NCI-H2029 treated with DMSO at 0.1 percent for 48 hours (cell line): ENCODE results near the gene ZNF267.
A peak's percentile ranks its signal among the peaks of the same experiment; 100 is the strongest.
"Not testable (repeated sequence)": the region's sequence is repeated elsewhere in the genome, so short reads cannot be mapped to it uniquely, and the experiment has no call there.

Experiments used
- DNase-seq: peaks from one replicate; lab custom pipeline; 2025; lab: John Stamatoyannopoulos, UW

Gene ZNF267

DNA sequence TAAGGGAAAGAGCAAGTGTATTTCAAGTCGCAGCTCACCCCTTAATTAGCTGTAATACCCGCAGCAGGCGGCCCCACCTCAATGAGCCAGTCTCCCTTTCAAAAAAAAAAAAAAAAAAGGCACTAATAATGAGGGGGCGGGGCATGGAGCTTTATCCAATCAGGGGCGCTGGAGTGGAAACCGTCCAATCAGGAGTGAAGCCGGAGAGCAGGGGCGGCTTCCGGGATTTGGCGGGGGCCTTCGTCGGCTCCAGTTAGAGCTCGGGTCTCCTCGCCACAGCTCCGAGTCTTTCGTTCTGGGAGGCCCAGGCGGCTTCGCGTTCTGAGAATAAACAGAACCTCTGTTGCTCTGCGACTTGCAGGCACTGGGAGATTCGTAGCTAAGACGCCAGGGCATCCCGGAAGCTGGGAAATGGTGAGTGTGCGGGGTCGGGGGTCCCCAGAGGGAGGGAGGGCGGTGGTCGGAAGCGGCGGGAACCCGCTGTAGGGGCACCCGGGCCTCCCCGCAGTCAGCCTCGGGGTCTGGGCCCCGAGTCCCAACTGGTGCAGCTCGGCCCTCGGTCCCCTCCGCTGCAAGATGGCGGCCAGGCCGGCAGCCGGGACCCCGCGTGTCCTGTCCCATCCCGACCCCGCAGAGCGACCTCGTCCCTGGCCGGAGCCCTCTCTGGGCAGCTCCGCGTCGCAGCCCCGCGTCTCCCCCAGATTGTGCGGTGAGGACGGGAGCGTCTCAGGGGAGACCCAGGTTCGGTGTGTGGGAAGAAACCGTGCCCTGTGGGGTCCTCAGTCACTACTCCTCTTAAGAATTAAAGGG, at the start of gene ZNF267:
Gene ZNF267 (plus strand): TSS at position 252 of the 810 bp plus-strand sequence. CDS start 160 bp downstream, at position 412.
- DNase-seq = peak; percentile 82

DNA sequence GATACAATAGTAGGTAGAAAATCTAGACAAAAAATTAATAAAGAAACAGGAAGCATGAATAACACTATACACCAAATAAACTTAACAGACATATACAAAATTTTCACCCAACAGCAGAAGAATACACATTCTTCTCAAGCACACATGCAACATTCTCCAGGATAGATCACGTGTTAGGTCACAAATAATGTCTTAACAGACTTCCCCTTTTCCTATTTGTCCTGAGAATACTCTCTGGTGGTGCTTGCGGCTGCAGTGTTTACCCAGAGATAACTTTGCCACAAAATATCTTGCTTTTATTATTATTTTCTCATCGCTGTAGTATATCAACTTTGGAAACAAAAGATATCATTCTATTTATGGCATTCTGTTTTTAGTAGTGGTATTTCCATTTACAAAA, 40.6 kb upstream of the ZNF267 start:
- DNase-seq = no peak

DNA sequence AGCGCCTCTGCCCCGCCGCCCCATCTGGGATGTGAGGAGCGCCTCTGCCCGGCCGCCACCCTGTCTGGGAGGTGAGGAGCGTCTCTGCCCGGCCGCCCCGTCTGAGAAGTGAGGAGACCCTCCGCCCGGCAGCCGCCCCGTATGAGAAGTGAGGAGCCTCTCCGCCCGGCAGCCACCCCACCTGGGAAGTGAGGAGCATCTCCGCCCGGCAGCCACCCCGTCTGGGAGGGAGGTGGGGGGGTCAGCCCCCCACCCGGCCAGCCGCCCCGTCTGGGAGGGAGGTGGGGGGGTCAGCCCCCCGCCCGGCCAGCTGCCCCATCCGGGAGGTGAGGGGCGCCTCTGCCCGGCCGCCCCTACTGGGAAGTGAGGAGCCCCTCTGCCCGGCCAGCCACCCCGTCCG, 37.2 kb upstream of the ZNF267 start:
- not testable (repeated sequence) for DNase-seq

DNA sequence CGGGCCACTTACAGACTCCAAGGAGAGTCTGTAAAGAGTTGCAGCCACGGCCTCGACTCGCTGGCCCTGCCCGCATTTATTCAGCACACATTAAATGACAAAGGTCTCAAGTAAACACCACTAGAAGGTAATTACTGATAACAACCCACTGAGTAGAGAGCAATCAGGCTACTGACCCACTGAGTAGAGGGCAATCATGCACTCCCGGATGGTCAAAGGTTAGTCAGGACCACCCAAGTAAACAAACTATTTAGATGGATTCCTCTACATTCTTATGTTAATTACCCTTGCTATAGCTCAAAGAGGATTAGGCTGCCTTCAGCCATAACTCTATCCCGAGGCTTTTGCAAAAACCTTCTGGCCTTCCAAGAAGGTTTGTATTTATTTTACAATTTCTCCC, 30.7 kb upstream of the ZNF267 start:
- no peak for DNase-seq

DNA sequence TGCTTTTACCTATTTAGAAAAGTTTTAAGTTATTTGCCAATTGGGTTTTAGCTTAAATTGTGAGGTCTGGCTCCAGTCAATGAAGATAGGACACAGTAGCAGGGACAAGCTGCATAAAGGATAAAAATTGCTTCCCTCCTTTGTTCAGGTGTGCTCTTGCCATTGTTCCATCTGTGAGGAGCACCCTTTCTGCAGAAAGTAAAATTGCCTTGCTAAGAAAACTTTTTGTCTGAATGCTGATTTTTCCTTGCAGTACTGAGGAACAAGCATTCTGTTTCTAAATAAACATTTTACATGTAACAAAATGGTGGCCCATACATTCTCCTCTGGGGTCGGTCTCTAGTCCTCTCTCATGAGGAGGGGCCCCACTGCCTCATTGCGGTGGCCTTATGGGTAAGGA, 25.0 kb upstream of the ZNF267 start:
- DNase-seq = not testable (repeated sequence)

DNA sequence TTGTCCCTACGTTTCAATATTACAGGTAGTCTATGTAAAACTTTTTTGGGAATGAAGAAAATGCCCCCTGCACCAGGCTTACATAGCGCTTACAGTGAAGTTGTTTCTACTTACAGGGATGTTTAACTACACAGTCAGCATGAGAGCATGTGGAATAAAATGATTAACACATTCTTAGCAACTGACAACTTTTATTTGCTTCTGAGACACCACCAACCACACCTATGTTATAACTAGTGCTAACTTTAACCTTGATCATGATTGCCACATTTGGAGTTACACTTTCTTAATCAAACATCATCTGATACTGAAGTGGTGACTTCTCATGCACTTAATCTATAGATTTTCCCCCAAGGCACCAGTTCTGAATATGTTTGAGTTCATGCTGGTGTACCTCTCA, 20.3 kb upstream of the ZNF267 start:
- no peak for DNase-seq

DNA sequence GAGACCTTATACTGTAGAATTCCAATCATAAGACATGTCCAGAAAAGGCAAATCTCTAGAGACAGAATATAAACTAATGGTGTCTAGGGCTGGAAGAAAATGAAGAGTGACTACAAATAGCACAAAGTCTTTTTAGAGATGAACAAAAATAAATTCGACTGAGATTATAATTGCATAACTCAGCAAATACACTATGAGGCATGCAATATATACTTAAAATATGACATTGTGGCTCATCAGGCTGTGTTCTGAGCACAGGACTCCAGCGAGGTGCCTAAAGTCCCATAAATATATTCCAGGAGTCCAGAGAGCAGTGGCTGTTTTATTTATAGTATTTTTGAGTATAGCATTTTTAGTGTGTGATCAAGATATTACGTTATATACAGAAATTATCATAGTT, 13.1 kb upstream of the ZNF267 start:
- DNase-seq = no peak

DNA sequence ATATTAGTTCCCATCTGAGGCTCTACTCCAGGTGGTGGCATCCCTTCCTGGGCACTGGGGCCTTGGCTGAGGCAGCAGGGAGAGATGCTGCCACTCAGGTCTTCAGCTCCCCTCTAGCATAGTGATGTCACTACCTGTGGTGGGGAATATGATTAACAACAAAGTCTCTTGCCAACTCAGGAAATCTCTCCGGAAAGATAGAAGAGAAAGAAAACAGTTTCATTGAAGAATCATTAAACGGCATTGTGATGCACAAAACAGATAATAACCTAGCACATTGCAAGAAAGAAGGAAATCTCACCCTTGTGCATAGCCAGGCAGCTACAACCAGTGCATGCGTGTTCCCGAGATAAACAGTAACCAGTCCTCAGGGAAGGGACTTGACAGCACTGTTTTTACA, 12.2 kb upstream of the ZNF267 start:
- no peak for DNase-seq

DNA sequence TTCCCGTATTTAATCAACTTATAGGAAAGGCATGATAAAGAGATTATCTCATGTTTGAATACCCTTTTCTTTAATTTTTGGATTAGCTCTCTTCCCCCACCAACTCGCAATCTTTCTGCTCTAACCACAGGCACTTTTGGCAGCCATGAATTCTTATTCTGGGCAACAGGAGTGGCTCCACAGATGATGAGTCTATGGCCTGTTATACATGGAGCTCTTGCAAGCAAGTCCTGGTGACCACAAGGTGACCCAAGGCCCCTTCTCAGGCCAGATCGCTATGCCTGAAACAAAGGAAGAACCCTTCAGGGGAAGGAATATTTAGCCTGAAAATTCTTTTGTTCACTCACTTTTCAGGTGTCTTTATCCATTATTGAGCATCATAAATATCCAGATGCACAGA, 10.8 kb upstream of the ZNF267 start:
- no peak for DNase-seq

DNA sequence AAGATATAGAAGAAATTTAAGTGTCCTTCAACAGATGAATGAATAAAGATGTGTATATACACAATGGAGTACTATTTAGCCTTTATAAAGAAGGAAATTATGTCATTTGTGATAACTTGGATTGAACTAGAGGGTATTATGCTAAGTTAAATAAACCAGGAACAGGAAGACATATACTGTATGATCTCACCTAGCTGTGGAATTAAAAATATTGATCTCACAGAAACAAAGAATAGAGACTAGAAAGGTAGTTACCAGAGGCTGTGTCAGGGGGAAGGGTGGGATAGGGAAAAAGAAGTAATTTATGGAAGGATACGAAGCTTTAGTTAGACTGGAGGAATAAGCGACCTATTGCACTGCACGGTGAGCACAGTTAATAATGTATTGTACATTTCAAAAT, 5.4 kb upstream of the ZNF267 start:
- no peak for DNase-seq

DNA sequence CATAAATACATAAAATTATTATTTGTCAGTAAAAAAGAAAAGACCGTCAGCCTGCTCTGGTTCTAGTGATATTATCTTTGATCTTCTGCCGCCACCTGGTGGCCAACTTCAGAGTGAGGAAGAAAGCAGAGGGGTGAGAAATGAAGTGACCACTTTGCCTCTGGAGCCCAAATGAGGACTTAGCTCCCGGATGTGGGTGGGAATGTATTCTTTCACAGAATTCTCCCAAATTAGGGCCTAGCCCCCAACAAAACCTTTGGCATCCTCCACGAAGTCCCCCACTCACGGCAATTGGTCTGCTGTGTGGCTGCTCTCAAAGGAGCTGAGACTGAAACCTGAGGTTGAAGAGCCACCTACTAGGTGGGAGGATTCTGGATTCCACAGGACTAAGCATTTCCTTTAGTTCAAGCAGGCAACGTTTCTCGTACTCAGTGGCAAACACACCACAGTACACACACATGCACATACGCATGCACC, 4.9 kb upstream of the ZNF267 start:
- DNase-seq = peak; percentile 71

DNA sequence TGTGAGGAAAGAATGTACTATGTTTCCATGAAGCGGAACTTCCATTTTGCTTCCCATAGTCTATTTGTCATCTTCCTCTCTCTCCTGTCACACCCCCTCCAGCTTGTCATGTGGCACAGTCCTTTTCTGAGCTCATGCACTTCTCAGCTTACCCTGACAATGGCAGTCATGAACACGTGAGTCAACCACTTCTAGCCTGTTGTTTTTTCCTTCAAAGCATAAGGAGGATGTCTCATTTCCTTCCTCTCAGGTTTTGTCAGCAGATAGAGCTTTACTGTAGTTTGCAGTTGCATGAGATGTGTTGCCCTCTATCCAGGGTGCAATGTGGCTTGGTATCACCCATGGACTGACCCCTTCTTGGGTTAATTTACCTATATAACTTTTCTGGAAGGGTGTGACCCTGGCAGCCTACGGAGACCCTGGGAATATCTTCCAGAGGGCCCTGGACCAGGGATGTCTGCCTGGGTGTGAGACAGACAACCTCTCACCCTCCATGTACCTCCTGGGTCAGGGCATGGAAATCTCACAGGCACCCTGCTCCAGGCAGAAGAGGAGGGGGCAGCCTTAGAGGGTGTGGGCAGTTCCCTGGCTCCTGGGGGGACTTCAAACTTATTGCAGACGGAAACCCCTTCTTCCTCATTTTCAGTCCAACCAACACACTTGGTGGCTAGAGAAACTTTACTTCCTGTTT, 4.0 kb upstream of the ZNF267 start:
- peak; percentile 74 for DNase-seq

DNA sequence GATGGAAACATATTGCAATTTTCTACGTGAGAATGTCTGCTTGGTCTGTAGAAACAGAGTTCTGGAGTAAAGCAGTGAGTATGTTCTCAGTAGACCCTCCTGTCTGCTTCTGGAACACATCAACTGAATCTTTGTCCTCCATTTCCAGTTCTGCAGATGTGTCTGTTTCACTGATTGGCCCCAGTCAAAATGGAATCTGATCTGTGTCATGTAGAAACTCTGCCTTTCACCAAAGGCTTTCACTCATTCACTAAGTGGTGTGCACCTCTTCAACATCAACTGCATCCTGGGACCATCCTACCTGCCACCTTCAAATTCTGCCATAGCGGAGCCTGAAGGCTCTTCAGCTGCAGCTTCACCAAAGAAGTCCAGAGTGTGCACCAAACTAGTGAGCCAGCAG, 2.8 kb upstream of the ZNF267 start:
- no peak for DNase-seq

DNA sequence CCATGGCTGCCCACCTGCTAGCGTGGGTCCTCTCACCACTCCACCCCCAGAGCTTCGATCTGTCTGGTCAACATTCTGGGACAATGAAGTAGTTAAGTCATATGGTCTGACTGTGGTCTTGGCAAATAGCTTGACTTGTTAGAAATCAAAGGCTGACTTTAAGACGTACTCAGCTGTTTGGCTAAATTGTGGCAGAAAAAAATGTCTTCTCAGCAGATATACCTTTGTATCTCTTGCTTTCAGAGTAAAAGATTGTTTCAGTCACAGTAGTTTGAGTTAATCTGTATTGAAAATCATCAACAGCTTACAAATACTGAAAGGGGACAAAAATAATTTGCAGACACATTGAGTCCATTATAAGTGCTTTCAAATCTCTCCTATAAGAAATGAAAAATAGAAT, 2.1 kb upstream of the ZNF267 start:
- no peak for DNase-seq

DNA sequence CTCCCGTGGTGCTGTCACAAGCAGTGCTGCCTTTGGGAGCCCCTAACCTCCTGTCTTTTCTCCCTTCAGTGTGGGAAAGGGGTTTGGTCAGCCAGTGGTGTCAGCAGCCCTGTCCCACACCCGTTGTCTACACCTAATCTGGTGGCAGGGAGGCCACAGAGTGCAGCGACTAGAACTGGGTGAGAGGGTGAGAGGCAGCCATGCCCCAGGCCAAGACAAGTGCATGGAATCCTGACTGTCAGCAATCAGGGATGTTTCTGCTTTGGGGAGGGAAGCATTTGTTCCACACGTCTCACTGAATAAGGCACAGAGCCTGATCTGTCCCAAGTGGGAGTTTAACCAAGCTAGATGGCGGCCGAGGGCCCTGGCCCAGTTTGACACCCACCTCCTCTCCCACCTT, 1.4 kb upstream of the ZNF267 start:
- no peak for DNase-seq

DNA sequence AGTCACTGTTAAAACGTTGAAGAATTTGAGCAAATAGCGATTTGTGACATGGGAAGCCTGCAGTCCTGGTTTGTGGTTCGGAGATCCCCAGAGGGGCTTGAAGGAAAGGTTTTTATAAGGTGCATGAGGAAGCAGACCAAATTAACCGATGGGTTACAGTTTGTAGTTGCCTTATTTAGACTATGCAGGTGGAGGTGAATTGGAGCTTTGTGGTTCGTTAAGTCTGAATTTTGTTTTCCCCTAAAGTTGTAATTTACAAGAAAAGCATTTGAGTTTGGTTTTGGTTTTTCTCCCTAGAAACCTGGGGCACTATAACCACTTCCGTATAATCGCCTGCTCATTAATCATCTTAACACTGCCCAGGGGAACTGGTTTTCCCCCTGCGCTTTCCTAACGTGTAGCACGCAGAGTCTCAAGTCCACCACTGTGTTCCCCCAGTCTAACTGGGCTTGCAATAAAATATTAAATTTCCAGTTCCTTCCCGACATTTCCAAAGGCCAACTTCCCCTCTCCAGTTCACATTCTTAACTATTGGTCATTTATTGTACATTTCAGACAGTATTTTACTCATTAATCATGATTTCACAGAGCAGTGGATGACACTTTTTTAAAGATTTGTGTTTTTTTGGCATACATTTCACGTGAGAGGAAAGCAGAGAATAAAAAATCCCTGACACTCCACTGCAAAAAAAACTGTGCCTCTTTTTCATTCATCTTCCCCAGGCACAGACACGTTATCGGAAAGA, 932 bp downstream of the ZNF267 start:
- DNase-seq = no peak

DNA sequence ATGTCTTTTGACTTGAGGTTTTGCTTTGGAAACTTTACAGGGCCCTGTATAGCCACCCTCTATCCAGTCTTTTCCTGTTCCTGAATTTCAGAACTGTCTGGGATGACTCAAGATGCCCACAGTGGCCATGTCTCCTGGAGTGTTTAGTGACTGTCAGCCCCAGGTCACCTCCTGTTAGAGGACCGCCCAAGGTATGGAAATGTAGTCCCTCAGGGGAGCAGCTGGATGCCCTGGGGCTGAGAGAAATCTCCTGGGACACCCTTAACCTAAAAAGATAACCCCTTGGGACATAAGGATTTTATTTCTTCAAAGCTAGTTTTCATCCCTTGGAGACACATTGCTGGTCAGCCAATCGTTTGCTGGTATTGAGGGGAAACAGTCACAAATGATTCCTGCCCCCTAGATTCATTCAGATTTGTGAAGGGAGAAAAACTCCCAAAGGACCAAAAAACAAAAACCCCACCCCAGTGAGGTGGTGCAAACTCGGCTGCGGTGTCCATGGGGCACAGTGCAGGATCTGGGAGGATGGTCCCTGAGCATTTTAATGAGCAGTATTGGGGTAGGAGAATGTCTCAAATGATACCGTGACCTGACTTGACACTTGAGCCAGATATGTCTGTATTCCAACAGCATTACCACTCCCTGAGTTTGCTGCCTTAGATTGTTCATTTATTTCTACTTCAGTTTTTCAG, 1.7 kb downstream of the ZNF267 start:
- DNase-seq = no peak

DNA sequence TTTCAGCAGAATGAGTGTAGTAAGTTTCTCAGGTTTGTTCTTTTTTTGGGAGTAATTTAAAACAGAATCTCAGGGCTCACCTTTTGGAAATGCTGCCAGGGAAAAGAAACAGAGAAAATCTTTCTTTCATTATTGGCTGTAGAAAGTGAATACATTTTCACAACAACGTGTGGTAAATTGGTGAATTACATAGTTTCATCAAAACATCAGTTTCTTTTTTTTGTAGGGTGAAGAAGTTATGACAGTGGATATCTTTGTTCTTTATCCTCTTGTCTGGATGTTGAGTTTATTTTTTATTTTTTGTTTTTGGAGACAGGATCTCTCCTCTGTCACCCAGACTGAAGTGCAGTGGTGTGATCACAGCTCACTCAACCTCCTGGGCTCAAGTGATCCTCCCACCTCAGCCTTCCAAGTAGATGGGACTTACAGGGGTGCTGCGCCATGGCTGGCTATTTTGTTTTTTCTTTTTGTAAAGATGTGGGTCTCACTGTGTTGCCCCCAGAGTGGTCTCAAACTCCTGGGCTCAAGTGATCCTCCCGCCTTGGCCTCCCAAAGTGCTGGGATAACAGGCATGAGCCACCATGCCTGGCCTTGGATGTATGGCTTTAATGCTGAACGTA, 2.4 kb downstream of the ZNF267 start:
- no peak for DNase-seq

DNA sequence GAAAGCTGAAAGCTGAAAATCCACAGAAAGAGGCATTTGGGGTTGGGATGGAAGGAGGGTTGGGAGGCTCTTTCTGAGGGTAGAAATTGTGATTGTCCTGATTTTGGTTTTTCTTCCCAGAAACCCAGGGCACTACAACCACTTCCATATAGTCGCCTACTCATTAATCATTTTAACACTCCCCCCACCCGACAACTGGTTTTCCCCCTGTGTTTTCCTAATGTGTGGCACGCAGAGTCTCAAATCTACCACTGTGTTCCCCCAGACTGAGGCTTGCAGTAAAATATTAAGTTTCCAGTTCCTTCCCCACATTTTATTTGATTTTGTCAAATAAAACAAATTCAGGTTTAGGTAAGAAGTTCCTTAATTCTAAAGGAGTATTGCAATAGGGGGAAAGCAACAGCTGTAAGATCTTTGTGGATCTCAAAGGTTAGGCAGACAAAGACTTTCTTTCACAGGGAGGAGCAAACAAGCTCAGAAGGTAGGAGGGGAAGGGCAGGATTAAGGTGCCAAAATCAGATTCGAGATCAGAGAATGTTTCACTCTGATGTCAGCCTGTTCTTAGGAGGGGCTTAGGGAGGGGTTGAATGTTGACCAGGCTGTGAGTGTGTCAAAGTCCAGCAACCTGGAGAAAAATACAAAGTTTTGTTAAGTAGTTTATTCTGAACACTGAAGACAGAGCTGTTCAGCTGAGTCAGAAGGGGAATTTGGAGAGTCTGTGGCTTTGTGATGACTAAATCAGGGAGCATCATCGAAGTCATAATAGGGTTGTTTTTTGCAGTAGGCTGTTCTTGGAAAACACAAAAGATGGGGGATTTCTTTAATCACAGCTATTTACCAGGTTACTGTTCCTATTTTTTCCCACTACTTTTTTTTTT, 3.6 kb downstream of the ZNF267 start:
- DNase-seq = no peak

DNA sequence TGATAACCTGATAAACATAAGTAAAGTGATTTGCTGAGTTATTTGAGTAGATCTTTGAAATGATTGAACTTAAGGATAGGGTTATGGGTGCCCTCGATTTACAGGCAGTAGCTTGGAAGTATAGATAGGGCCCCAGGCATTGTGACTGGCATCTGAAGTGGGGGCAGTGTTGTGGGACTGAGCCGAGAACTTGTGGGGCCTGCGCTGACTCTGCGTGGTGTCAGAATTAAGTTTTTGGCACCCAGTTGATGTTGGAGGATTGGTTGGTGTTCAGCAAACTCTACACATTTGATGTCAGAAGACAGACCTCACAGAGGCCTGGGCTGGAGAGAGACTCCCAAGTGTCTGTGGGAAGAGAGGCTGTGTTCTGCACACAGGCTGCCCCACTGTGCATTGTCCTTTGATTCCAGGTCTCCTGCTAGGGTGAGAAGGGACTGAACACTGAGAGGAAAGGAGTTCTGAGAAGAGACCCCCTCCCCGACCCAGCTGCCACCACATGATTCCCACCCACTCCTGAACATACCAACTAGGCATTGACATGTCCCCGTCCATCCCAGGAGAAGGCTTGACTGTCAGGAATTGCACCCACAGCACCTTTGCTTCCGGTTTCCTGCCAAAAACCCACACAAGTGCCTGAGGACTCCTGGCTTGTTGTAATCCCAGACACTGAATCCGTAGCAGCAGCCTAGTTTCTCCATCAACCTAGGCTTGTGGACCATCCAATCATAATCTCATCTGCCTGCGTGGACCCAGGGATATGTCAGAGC, 4.5 kb downstream of the ZNF267 start:
- DNase-seq = no peak
